ACC112 (cell line): ENCODE results near the gene PRKCE.
A peak's percentile ranks its signal among the peaks of the same experiment; 100 is the strongest.

ENCODE experiments used
- H2AFZ ChIP-seq: fragments of 200-600 bp; sonication (generic); one replicate; pipeline ENCODE4 v1.6.0; 2017; ENCODE audit warnings: antibody characterized with exemption, low read length; ENCODE audit not compliant: unreplicated experiment
- H3K27ac ChIP-seq: fragments of 200-600 bp; sonication (generic); 2 replicates; pipeline ENCODE4 v1.5.1; 2014; ENCODE audit warnings: low read depth, mild to moderate bottlenecking, antibody characterized with exemption, low read length, moderate library complexity
- H3K27me3 ChIP-seq: fragments of 200-600 bp; sonication (generic); 2 replicates; pipeline ENCODE4 v1.6.1; 2014; ENCODE audit warnings: mild to moderate bottlenecking, antibody characterized with exemption, low read length, moderate library complexity, mixed read lengths; ENCODE audit not compliant: insufficient read depth
- H3K36me3 ChIP-seq: fragments of 200-600 bp; sonication (generic); 2 replicates; pipeline ENCODE4 v1.6.1; 2016; ENCODE audit warnings: mild to moderate bottlenecking, antibody characterized with exemption, low read length, moderate library complexity, mixed read lengths; ENCODE audit not compliant: insufficient read depth
- H3K4me1 ChIP-seq: fragments of 200-600 bp; sonication (generic); one replicate; pipeline ENCODE4 v1.6.1; 2016; ENCODE audit warnings: low read length, mixed read lengths; ENCODE audit not compliant: insufficient read depth, unreplicated experiment, control insufficient read depth
- H3K4me3 ChIP-seq: fragments of 200-600 bp; sonication (generic); 2 replicates; pipeline ENCODE4 v1.5.1; 2014; ENCODE audit warnings: mild to moderate bottlenecking, low read depth, low read length
- H3K79me2 ChIP-seq: fragments of 200-600 bp; sonication (generic); one replicate; pipeline ENCODE4 v1.6.0; 2016; ENCODE audit warnings: low read length; ENCODE audit not compliant: control insufficient read depth, unreplicated experiment, insufficient read depth

Gene PRKCE

DNA sequence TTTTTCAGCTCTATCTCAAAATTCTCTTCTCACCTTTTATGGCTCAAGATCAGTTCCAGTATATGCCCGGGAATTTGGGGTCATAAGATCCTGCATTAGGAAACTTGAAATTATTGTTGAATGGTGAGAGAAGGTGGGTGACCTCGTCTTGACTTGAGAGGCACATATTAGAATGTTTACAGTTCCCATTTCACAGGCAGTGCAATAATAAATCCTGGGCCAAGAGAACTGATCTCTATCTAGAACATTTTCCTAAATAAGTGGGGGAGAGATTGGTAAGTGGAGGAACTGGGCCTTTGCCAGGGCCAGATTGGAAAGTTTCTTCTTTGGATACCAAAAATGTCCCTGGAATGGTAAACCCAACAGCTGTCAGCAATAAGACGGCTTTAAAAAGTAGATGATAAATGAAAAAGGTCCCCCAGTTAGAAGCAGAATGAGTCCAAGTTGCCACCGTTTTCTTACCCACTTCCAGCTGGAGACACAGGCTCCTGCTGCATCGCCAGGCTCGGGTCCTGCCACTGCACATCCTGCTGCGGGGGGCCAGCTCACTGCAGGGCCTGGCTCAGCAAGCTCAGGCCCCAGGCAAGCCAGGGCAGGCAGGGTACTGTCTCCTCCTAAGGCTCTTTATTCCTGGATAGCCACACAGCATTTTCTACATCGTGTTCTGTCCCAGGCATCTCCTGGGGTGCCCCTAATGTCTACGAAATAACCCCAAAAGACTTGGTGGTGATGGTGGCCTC lies 519.3 kb downstream of the PRKCE start:
- peak overlapping the region; percentile 60 for H3K27ac ChIP-seq
- no peaks in the 10 kb centered on the region for H3K27me3 ChIP-seq
- H3K79me2 ChIP-seq, result no peaks in the 10 kb centered on the region
- no peaks in the 10 kb centered on the region for H3K36me3 ChIP-seq
- no peak overlapping the region for H3K4me3 ChIP-seq
- no peak overlapping the region for H2AFZ ChIP-seq
- H3K4me1 ChIP-seq, result peaks cover 27% of the 10 kb centered on the region

DNA sequence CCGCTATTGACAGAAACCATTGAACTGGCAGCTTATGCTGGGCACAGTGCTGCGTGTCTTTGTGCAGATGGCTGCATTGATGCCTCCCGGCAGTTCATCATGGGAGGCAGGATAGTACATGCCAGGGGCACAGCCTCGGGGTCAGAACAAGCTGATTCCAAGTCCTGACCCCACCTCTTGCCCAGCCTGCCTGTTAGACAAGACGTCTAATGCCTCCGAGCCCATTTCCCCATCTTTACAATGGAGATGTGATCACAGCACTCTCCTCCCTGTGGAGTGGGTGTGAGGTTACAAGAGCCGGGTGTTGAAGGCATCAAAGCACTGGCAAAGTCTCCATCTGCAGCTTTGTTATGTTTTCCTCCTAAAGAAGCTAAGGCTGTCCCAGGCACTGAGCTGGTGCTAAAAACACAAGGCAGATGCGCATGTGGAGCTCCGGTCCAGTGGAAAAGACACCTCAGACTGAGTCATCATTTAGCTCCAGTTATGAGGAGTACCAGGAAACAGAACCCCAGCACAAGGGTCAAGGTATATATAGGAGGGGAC lies 520.0 kb downstream of the PRKCE start:
- Histone ChIP-seq H3K36me3 (no peaks in the 10 kb centered on the region), H3K4me3 (no peak overlapping the region), H3K27me3 (no peaks in the 10 kb centered on the region), H2AFZ (no peak overlapping the region), H3K27ac (peak overlapping the region; percentile 60), H3K4me1 (peaks cover 27% of the 10 kb centered on the region), H3K79me2 (no peaks in the 10 kb centered on the region)

DNA sequence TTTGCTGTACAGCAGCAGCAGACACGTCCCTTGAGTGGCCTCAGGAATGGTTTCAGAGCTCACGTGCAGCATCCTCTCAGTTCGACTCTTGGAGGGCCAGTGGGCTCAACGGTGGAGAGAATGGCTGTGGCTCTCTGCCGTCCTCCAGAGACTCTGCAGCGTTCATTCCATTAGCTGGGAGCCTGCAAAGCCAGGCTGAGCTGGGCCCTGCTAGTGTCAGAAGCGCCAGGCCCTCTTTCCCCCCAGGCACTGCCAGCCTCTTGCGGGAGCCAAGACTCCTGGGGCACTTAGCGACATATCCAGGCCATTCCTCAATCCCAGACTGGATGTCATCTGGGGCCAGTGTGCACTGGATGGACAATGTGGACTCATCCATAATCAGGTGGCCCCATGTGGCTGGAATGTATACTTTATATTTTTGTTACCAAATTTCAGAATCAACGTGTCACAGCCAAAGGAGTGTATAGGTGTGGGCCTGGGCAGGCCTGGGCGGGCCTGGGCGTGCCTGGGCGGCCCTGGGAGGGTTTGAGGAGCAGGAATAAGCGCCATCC lies 520.6 kb downstream of the PRKCE start:
- H3K36me3 ChIP-seq, result no peaks in the 10 kb centered on the region
- H3K27ac ChIP-seq, result peak overlapping the region; percentile 60
- no peaks in the 10 kb centered on the region for H3K79me2 ChIP-seq
- no peak overlapping the region for H2AFZ ChIP-seq
- H3K4me1 ChIP-seq, result peaks cover 27% of the 10 kb centered on the region
- no peaks in the 10 kb centered on the region for H3K27me3 ChIP-seq
- no peak overlapping the region for H3K4me3 ChIP-seq

DNA sequence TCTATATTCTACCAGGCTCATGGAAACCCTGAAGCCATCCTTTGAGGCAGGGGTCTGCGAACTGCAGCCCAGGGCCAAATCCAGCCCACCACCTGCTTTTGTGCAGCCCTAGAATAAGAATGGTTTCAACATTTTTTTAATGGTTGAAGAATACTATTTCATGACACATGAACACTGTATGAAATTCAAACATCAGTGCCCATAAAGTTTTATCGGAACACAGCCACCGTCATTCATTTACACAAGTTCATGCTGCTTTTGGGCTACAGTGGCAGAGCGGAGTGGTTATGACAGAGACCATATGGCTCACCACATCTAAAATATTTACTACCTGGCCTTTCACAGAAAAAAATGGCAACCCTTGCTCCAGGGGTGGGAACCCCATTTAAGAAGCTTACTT lies 521.6 kb downstream of the PRKCE start:
- Histone ChIP-seq H3K27me3 (no peaks in the 10 kb centered on the region), H3K27ac (no peak overlapping the region)

DNA sequence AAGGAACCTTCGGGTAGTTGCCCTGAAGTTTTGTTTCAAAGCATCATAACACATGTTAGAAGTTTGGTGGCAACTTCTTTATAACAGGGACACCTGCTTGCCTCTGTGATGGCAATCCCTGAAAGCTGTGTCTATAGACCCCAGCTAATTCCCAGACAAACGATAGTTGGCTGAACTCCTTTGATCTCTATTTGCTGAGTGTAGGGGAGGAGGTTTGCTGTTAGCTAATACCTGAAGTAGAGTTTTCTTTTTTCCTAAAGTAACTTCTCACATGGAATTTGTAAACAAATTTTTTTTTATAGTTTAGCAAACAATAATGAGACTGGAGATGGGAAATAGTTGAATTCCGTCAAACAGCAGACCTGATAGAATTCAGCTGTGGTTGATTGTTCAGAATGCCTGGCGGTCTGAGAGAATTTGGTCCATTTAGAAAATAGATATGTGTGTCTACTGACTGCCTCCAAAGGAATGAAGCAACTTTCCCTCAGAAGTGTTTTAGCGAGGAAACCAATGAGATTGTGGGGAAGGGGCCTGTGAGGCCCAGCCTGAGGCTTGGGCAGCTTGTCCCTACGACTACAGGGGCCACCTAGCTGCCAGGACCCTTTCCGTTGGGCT lies 522.3 kb downstream of the PRKCE start:
- H3K27me3 ChIP-seq, result no peaks in the 10 kb centered on the region
- H2AFZ ChIP-seq, result no peak overlapping the region
- H3K79me2 ChIP-seq, result no peaks in the 10 kb centered on the region
- H3K4me3 ChIP-seq, result no peak overlapping the region
- H3K36me3 ChIP-seq, result no peaks in the 10 kb centered on the region
- H3K4me1 ChIP-seq, result peaks cover 31% of the 10 kb centered on the region
- no peak overlapping the region for H3K27ac ChIP-seq

More for the DNA sequence above, 521.6 kb downstream of the PRKCE start:
- Histone ChIP-seq H3K4me1 (peaks cover 27% of the 10 kb centered on the region), H3K36me3 (no peaks in the 10 kb centered on the region), H3K79me2 (no peaks in the 10 kb centered on the region), H2AFZ (no peak overlapping the region), H3K4me3 (no peak overlapping the region)

DNA sequence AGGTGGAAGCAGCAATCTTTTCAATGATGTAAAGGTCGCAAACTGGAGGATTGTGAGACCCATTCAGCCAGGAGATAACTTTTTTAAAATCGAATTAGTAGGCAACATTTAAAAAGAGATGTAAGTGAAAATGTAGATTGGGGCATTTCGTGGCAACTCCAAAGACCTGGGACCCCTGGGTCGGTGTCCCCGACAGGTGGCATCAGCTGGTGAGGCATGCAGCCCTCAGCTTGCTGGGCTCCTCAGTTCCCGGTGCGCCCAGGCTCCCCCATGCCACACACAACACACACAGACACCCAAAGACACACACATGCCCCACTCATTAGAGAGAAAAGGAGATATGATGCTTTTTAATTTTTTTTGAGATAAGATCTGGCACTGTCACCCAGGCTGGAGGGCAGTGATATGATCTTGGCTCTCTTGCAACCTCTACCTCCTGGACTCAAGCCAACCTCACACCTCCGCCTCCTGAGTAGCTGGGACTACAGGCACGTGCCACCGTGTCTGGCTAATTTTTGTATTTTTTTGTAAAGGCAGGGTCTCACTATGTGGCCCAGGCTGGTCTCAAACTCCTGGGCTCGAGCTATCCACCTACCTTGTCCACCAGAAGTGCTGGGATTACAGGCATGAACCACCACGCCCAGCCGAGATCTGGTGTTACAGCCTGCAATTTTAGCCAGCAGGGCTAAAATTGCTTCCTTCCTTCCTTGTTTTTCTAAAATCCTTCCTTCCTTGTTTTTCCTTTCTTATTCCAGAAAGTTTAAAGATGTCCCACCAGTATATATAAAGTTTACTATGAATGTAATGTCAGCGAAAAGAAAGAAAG lies 523.1 kb downstream of the PRKCE start:
- H3K4me3 ChIP-seq, result no peak overlapping the region
- no peaks in the 10 kb centered on the region for H3K79me2 ChIP-seq
- peaks cover 39% of the 10 kb centered on the region for H3K4me1 ChIP-seq
- H3K36me3 ChIP-seq, result no peaks in the 10 kb centered on the region
- no peak overlapping the region for H2AFZ ChIP-seq
- no peaks in the 10 kb centered on the region for H3K27me3 ChIP-seq
- H3K27ac ChIP-seq, result no peak overlapping the region

DNA sequence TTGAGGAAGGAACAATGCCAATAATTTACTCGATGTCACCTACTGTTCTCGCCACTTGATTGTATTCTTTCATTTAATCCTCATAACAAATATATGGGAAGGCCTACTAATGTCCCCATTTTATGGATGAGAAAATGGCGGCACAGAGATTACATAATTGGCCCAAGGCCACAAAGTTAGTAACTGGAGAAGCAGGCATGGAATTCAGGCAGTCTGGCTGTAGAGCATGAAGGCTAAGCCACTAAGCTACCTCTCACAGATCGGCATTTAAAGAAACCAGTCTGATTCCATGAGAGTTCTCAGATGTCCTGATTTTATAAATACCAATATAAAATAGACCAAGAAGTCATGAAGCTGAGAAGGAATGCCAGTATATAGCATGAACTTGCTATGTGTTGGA lies 523.9 kb downstream of the PRKCE start:
- Histone ChIP-seq H3K4me1 (peaks cover 42% of the 10 kb centered on the region), H3K36me3 (no peaks in the 10 kb centered on the region), H3K27ac (no peak overlapping the region), H3K79me2 (no peaks in the 10 kb centered on the region), H2AFZ (no peak overlapping the region), H3K27me3 (no peaks in the 10 kb centered on the region), H3K4me3 (no peak overlapping the region)

DNA sequence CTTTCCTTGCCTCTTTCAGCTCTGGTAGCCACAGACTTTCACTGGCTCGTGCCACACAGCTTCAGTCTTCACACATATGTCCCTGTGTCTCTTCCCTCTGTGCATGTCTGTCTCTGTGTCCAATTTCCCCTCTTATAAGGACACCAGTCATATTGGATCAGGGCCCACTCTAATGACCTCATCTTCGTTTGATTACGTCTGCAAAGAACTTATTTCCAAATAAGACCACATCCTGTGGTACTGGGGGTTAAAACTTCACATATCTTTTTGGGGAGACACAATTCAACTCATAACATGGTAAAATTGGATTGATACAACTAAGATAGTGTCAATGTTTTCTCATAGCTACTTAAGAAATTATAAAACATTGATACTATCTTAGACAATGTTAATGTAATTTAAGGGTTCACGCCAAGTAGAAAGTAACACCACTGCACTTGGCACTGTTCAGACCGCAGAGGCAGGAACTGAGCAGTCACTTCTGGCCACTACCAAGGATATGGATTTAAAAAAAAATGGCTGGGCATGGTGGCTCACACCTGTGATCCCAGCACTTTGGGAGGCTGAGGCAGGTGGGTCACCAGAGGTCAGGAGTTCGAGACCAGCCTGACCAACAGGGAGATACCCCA lies 526.1 kb downstream of the PRKCE start:
- H3K79me2 ChIP-seq, result no peaks in the 10 kb centered on the region
- no peak overlapping the region for H2AFZ ChIP-seq
- peaks cover 23% of the 10 kb centered on the region for H3K4me1 ChIP-seq
- H3K27me3 ChIP-seq, result no peaks in the 10 kb centered on the region
- no peak overlapping the region for H3K27ac ChIP-seq
- H3K36me3 ChIP-seq, result no peaks in the 10 kb centered on the region
- H3K4me3 ChIP-seq, result no peak overlapping the region

DNA sequence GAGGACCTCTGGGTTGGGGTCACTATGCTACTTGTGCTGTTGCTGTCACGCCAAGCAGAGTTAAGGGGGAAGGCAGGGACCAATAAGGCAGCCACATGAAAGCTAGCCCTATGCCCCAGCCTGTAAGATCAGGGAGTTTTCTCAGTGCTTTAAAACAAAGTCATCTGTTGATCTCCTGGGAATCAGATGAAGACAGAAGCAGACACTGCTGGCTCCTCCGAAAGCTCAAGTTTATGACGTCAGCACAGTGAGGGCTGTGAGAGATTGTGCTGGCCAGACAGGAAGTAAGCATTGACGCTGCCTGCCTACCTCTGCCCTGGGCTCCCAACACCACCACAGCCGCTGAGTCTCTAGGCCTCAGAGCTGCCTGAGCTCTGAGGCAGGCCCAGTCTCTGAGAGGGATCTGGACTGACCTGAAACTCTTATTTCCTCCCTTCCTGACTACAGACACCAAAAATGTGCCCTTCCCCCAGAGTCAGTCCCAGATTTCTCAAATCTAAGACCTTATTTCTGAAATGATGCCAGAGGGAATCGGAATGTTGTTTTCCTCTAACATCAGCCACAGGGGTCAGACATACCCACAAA lies 527.7 kb downstream of the PRKCE start:
- Histone ChIP-seq H3K27me3 (no peaks in the 10 kb centered on the region), H3K4me3 (no peak overlapping the region), H3K79me2 (no peaks in the 10 kb centered on the region), H2AFZ (peak overlapping the region; percentile 55), H3K36me3 (no peaks in the 10 kb centered on the region), H3K27ac (peak overlapping the region; percentile 92), H3K4me1 (peaks cover 23% of the 10 kb centered on the region)

DNA sequence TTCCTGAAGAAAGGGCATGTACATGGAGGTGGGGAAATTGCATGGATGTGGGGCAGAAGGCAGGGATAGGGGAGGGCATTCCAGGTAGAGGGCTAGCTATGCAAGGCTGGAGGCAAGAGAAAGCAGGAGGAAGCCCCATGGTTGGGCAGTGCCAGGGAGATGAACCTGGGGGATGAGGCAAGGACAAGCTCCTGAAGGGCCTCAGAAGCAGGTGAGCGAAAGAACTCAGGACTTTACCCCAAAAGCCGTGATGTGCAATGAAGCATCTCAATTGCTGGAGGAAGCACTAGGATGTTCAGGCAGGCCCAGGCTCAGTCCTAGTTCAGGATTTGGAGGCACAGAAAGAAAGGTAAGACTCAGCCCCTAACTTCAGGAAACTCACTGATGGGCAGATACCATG lies 528.7 kb downstream of the PRKCE start:
- Histone ChIP-seq H3K4me1 (peaks cover 23% of the 10 kb centered on the region), H3K4me3 (no peak overlapping the region), H3K36me3 (no peaks in the 10 kb centered on the region), H3K79me2 (no peaks in the 10 kb centered on the region), H3K27me3 (no peaks in the 10 kb centered on the region), H3K27ac (peak overlapping the region; percentile 92; the same call in 1 of the 2 replicates), H2AFZ (no peak overlapping the region)
